VCaP (cell line): ENCODE results near the gene HOXB1.

Experiments used
- H3K27ac ChIP-seq: fragments of 450-650 bp; 2 replicates; pipeline ENCODE4 v1.5.1; 2017
- CTCF ChIP-seq: fragments of 450-650 bp; conservative IDR thresholded peaks from 2 replicates; pipeline ENCODE4 v1.5.1; 2017; ENCODE audit warnings: mild to moderate bottlenecking, moderate library complexity

The HOXB1 gene

DNA sequence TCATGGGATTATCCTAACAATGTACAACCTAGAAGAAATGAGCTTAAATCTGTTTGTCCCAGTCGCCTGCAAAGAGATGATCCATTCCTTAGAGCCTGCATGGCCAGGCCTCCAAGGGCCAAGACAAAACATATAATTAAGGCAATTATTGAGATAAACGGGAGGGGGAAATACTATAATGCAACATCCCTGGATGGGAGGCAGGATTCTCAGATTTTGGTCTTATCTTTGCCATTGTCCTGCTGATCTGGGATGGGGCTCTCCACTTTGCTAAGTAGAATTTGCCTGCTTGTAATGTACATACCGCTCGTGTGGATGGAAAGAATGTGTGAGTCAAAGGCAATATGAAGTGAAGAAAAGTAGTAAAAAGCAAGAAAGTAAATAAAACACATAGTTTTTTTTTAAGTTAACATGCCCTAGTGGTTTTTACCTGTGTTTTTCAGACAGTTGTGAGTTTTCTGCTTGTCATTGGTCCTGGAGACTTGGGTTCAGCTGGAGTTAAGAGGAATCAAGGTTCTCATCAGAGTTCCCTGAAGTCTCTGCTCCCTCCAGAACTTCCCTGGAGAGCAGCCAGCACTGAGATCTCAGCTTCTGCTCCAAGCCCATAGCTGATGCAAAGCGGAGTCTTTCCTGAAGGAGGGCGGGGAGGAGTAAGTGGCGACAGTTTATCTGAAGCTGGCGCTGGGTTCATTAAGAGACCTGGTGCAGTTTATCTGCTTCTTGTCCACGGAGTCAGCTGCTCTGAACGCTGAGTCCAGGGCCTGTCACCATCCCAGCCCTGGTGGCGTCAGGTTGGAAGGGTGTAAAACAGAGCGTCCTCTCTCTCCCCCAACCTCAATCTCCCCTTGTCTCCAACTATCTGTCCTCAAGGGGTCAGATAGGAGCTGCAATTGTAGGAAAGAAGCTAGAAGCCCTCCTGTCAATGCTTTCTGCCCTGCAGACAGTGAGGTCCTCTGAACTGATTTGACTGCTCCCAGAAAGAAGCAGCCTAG lies 30.1 kb downstream of the HOXB1 start:
- H3K27ac ChIP-seq: no peak overlapping the region
- TF ChIP-seq CTCF: no peak

GRCh38 chr17:48499735-48500434 lies 30.9 kb downstream of the HOXB1 start:
- H3K27ac ChIP-seq: no peak overlapping the region
- no peak for TF ChIP-seq CTCF

DNA sequence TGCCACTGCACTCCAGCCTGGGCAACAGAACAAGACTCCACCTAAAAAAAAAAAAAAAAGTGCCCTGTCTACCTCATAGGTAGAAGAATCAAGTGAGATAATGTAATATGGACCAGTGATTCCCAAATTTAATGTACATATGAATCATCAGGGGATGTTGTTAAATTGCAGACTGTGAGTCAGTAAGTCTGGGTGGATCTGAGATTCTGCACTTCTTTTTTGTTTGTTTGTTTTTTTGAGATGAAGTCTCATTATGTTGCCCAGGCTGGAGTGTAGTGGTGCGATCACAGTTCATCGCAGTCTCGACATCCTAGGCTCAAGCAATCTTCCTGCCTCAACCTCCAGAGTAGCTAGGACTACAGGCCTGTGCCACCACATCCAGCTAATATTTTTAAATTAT lies 31.6 kb downstream of the HOXB1 start:
- no peak for TF ChIP-seq CTCF
- no peak overlapping the region for H3K27ac ChIP-seq

- H3K27ac ChIP-seq: no peak overlapping the region
- no peak for TF ChIP-seq CTCF
These were observed 32.5 kb downstream of the HOXB1 start for GRCh38 chr17:48498164-48498850.

DNA sequence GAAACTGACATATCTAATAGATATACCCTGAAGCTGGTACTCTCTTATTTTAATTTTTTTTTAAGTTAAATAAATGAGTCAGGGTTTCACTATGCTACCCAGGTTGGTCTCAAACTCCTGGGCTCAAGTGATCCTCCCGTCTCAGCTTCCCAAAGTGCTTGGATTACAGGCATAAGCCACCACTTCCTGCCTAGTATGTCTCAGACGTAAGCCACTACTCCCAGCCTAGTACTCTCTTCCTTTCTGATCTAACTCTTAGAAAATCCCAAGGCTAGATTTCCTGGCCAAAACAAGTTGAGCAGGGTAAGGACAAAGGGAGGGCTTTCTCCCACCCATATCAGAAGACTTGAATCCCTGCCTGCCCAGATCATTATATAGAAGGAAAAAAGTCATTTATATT lies 33.7 kb downstream of the HOXB1 start:
- TF ChIP-seq CTCF: no peak
- no peak overlapping the region for H3K27ac ChIP-seq

DNA sequence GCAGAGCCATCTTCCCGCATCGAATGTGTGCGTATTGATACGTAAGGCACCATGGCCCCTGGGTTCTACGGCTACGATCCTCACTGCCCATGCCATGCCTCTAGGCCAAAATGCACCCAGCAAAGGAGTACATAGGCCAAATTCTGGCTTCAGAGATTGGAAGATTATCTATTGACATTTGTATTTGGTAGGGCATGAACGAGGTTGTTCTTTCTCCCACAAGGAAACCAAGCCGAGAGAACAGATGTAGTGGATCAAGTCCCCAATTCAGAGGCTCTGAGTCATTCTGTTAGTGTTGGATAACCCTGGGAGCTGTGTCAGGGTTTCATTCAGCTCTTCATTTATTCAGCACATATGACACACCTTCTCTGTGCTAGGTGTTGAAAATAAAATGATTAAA lies 36.5 kb downstream of the HOXB1 start:
- TF ChIP-seq CTCF: no peak
- H3K27ac ChIP-seq: no peak overlapping the region
